ENCODE measurements around the gene SASH1.

The SASH1 gene

DNA sequence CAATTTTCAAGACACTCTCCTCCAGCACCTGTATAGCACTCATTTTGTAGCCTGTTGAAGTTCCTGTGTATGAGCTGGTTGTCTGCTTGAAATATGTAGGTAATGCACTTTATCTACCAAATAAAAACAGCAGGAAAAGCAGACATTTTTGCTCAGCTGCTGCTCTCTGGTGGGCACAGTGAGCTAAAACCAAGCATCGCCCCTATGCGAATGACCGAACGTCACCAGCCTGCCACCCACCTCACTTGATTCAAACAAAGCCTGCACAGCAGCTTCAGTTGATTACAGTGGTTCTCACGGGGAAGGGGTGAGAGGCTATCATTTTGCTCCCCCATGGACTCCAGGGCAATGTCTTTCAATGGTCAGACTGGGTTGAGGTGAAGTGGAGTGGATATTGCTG, 185.7 kb downstream of the SASH1 start:
- H3K4me1 ChIP-seq (ENCODE audit: insufficient read depth, low read length): peaks cover 14% of the 10 kb centered on the region
- peaks cover 35% of the 10 kb centered on the region for H3K36me3 ChIP-seq (ENCODE audit: insufficient read depth, low read length)
- no peak overlapping the region for H2AFZ ChIP-seq (ENCODE audit: low read depth, low read length)
- no peaks in the 10 kb centered on the region for H3K27me3 ChIP-seq (ENCODE audit: insufficient read depth, low read length)
- no peak overlapping the region for H3K4me3 ChIP-seq (ENCODE audit: low read length)
- peaks cover 9% of the 10 kb centered on the region for H3K9me3 ChIP-seq (ENCODE audit: low read length)

DNA sequence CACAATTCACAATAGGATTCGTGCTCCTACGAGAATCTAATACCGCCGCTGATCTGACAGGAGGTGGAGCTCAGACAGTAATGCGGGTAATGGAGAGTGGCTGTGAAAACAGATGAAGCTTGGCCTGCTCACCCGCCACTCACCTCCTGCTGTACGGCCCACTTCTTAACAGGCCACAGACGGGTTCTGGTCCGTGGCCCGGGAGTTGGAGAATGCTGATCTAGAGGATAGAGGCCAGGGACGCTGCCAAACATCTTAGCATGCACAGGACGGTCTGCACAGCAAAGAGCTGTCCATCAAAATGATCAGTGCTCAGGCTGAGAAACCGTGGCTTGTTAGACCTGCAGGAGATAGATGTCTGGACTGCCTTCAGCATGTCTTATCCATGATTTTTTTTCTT, 186.4 kb downstream of the SASH1 start:
- Histone ChIP-seq H3K36me3 (ENCODE audit: insufficient read depth, low read length) (peaks cover 42% of the 10 kb centered on the region), H2AFZ (ENCODE audit: low read depth, low read length) (no peak overlapping the region), H3K4me3 (ENCODE audit: low read length) (no peak overlapping the region), H3K9me3 (ENCODE audit: low read length) (peaks cover 9% of the 10 kb centered on the region), H3K27me3 (ENCODE audit: insufficient read depth, low read length) (no peaks in the 10 kb centered on the region), H3K4me1 (ENCODE audit: insufficient read depth, low read length) (peaks cover 14% of the 10 kb centered on the region)

DNA sequence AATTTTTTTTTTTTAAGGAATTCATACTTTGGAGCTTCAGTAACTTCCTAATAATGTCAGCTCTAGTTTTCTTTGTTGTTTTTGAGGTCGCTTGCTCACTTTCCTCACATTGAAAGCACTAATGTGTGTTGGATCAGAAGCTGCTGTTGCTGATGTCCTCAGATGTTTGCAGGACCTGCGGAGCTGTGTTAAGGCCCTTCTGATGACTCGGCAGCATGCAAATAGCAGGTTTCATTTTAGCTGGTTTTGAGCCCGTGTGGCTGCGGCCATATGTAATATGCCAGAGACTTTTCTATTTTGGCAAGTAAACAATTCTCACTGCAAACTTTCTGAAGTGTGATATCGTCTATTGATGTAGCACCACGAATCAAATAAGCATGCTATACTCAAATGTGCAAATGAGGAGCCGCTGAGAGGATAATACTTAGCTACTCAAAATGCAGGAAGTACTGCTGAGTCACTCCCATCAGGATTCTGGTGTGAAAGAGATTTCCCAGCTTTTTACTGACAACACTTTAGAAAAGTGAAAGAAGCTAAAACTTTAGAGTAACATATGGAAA, 187.8 kb downstream of the SASH1 start:
- H3K27me3 ChIP-seq (ENCODE audit: insufficient read depth, low read length): no peaks in the 10 kb centered on the region
- peaks cover 14% of the 10 kb centered on the region for H3K4me1 ChIP-seq (ENCODE audit: insufficient read depth, low read length)
- H3K36me3 ChIP-seq (ENCODE audit: insufficient read depth, low read length): peaks cover 56% of the 10 kb centered on the region
- H3K9me3 ChIP-seq (ENCODE audit: low read length): peaks cover 9% of the 10 kb centered on the region
- H3K4me3 ChIP-seq (ENCODE audit: low read length): peak overlapping the region; percentile 28
- no peak overlapping the region for H2AFZ ChIP-seq (ENCODE audit: low read depth, low read length)

DNA sequence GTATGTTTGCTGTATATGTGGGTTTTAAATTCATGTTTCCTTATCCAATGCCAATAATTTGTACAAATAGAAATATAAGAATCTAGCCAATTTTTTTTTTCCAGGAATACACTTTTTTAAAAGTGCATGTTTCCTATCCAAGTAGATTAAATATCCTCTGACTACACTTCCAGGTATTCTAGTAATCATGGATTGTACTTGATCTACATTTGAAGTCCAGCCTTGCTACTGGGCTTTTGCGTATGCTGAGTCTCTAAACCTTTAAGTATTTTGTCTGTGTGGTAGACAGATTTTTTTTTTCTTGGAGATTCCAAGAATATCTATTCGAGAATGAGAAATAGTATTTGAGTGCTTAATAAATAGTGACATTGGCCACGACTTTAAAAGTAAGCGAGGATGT, 188.3 kb downstream of the SASH1 start:
- H2AFZ ChIP-seq (ENCODE audit: low read depth, low read length): no peak overlapping the region
- peaks cover 9% of the 10 kb centered on the region for H3K9me3 ChIP-seq (ENCODE audit: low read length)
- H3K27me3 ChIP-seq (ENCODE audit: insufficient read depth, low read length): no peaks in the 10 kb centered on the region
- H3K4me3 ChIP-seq (ENCODE audit: low read length): no peak overlapping the region
- peaks cover 59% of the 10 kb centered on the region for H3K36me3 ChIP-seq (ENCODE audit: insufficient read depth, low read length)
- H3K4me1 ChIP-seq (ENCODE audit: insufficient read depth, low read length): peaks cover 14% of the 10 kb centered on the region

DNA sequence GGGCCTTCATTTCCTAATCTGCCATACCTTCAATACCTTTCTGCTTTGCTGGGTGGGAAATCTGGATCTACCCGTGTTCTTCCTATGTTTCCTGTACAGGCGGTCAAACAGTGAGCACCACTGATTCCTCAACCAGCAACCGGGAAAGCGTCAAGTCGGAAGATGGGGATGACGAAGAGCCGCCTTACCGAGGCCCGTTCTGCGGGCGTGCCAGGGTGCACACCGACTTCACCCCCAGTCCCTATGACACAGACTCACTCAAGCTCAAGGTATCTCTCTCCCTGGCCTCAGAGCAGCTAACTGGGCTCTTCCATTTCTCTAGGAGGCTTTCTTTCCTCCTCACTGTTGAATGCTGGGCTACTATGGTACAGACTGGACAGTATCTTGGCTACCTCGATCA, 190.1 kb downstream of the SASH1 start:
- Histone ChIP-seq H3K4me1 (ENCODE audit: insufficient read depth, low read length) (peaks cover 14% of the 10 kb centered on the region), H2AFZ (ENCODE audit: low read depth, low read length) (no peak overlapping the region), H3K36me3 (ENCODE audit: insufficient read depth, low read length) (peaks cover 66% of the 10 kb centered on the region), H3K4me3 (ENCODE audit: low read length) (no peak overlapping the region), H3K9me3 (ENCODE audit: low read length) (peaks cover 9% of the 10 kb centered on the region), H3K27me3 (ENCODE audit: insufficient read depth, low read length) (no peaks in the 10 kb centered on the region)

DNA sequence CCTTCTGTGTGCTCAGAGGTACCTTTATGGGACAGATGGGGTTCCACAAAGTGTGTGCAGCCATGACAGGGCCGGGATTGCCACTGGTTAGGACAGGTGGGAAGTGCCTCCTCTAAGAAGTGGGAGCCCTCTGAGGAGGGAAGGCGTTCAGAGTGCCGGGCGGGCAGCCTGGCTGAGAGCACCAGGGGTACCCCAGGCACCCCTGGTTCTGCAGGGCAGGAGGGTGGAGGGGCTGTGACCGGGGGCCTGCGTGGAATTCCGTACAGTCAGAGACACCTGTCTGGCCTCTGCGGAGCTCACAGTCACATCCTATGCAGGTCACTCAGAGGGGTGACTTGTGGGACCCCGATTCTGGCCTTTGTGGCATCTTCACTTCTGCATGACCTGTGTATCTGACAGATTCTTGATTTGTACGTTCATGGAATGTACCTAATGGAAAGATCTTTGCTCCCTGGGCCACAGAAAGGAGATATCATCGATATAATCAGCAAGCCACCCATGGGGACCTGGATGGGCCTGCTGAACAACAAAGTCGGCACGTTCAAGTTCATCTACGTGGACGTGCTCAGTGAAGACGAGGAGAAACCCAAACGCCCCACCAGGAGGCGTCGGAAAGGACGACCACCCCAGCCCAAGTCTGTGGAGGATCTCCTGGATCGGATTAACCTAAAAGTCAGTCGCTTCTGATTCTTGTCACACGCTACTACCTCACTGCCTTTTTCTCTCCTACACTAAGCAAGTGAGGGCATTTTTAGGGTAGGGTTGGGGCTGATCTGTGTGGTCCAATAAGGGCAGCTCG, 190.9 kb downstream of the SASH1 start:
- Histone ChIP-seq H3K4me1 (ENCODE audit: insufficient read depth, low read length) (peaks cover 22% of the 10 kb centered on the region), H3K27me3 (ENCODE audit: insufficient read depth, low read length) (no peaks in the 10 kb centered on the region), H3K36me3 (ENCODE audit: insufficient read depth, low read length) (peaks cover 65% of the 10 kb centered on the region), H3K9me3 (ENCODE audit: low read length) (peaks cover 4% of the 10 kb centered on the region), H3K4me3 (ENCODE audit: low read length) (no peak overlapping the region), H2AFZ (ENCODE audit: low read depth, low read length) (no peak overlapping the region)

DNA sequence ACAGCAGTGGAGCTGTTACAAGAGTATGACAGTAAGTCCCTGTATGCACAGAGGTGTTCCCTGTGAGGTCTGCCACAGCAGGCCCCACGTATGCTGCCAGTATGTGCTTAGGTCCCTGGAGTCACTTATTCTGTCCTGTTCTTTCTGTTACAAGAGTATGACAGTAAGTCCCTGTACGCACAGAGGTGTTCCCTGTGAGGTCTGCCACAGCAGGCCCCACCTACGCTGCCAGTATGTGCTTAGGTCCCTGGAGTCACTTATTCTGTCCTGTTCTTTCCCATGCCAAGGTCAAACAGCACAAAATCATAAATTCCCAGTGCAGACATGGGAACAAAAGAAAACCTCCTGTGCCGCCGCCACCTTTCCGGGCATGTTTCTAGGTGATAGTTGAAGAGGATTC, 192.2 kb downstream of the SASH1 start:
- H3K4me3 ChIP-seq (ENCODE audit: low read length): no peak overlapping the region
- H3K9me3 ChIP-seq (ENCODE audit: low read length): no peaks in the 10 kb centered on the region
- peaks cover 65% of the 10 kb centered on the region for H3K36me3 ChIP-seq (ENCODE audit: insufficient read depth, low read length)
- H2AFZ ChIP-seq (ENCODE audit: low read depth, low read length): no peak overlapping the region
- H3K4me1 ChIP-seq (ENCODE audit: insufficient read depth, low read length): peaks cover 24% of the 10 kb centered on the region
- H3K27me3 ChIP-seq (ENCODE audit: insufficient read depth, low read length): no peaks in the 10 kb centered on the region

DNA sequence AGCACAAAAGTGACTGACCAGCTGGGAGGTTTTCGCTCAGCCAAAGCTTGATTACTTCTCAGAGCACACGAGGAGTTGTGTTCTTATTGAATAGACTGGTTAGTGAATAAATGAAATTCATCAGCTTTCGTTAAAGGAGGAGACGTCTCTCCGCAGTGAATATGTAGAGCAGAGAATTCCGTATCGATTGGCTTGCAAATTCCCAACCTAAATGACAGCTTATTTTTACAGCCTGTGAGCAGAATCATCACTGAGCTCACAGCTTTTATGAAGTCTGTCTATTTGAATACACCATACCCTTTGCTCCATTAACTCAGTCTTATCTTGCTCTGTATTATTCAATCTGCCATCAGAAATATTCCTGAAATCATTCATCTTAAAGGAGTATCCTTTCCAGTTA, 192.7 kb downstream of the SASH1 start:
- Histone ChIP-seq H3K4me3 (ENCODE audit: low read length) (no peak overlapping the region), H3K36me3 (ENCODE audit: insufficient read depth, low read length) (peaks cover 70% of the 10 kb centered on the region), H3K4me1 (ENCODE audit: insufficient read depth, low read length) (peaks cover 21% of the 10 kb centered on the region), H3K27me3 (ENCODE audit: insufficient read depth, low read length) (no peaks in the 10 kb centered on the region), H3K9me3 (ENCODE audit: low read length) (no peaks in the 10 kb centered on the region), H2AFZ (ENCODE audit: low read depth, low read length) (no peak overlapping the region)

DNA sequence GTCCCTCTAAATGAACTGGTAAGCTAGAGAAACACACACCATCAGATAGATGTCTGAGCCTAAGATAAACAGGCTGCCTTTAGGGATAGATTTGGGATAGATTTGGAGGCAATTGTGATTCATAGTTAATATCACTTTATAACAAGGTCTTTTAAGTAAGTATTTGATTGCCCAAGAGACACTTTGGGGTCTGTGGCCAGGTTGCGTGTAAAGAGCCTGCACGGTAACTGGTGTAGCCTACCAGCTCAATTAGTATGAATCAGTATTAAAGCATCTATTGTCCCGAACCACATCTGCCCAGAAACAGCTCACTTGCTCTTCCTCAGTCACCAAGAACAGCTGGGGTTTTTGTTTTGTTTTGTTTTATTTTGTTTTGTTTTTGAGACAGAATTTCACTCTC, 193.3 kb downstream of the SASH1 start:
- Histone ChIP-seq H3K36me3 (ENCODE audit: insufficient read depth, low read length) (peaks cover 76% of the 10 kb centered on the region), H2AFZ (ENCODE audit: low read depth, low read length) (no peak overlapping the region), H3K27me3 (ENCODE audit: insufficient read depth, low read length) (no peaks in the 10 kb centered on the region), H3K4me1 (ENCODE audit: insufficient read depth, low read length) (peaks cover 15% of the 10 kb centered on the region), H3K9me3 (ENCODE audit: low read length) (no peaks in the 10 kb centered on the region), H3K4me3 (ENCODE audit: low read length) (no peak overlapping the region)

DNA sequence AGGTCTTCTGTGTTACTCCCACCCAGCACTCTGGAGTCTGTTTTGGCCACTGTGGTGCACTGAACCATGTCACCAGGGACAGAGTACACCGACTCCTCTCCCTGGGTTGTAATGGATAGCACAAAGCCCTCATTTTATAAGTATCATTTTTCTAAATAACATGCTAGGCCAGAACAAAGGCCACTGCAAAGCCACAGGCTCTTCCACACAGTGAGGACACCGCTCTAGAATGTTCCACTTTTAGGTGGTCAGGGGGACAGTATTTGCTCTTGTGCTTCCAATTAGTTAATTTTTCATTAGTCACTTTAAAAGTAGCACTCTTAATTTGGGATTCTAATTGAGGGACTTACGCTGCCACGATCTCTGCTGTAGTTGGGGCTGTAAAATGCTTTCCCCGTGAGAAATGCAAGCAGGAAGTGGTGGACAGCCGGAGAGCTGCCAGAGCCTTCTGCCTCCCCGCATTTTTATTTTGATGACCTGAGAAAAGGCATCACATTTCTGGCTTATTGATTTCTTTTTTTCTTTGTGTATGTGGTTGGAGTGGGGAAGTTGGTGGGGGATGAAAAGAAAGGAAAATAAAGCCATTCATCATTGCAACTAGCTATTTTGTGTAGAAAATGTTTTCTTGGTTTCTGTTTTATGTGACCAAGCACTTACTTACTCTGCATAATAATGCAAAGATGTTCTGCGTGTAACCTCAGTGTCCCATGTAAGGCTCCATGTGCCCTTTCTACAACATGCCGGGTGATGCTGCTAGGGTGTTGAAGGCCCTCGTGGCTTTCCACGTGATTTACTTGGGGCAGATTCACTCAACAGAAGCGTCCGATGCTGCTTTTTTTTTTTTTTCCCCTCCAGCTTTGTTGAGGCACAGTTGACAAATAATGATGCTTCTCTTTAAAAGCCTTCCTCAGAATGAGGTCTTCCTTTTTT, 195.9 kb downstream of the SASH1 start:
- H3K36me3 ChIP-seq (ENCODE audit: insufficient read depth, low read length): peaks cover 74% of the 10 kb centered on the region

DNA sequence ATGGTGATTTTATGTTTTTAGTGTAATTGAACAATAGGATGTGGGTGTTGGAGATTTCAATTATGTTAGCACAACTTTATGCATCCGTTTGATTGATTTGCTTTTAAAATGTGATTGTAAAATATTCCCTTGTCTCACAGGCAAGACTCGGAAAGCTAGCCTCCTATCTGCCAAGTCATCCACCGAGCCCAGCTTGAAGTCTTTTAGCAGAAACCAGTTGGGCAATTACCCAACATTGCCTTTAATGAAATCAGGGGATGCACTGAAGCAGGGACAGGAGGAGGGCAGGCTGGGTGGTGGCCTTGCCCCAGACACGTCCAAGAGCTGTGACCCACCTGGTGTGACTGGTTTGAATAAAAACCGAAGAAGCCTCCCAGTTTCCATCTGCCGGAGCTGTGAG, 200.9 kb downstream of the SASH1 start:
- Histone ChIP-seq H3K4me1 (ENCODE audit: insufficient read depth, low read length) (peaks cover 1% of the 10 kb centered on the region), H3K27me3 (ENCODE audit: insufficient read depth, low read length) (no peaks in the 10 kb centered on the region), H2AFZ (ENCODE audit: low read depth, low read length) (no peak overlapping the region), H3K4me3 (ENCODE audit: low read length) (no peak overlapping the region), H3K9me3 (ENCODE audit: low read length) (no peaks in the 10 kb centered on the region), H3K36me3 (ENCODE audit: insufficient read depth, low read length) (peaks cover 73% of the 10 kb centered on the region)

More for the DNA sequence above, 195.9 kb downstream of the SASH1 start:
- no peaks in the 10 kb centered on the region for H3K9me3 ChIP-seq (ENCODE audit: low read length)
- no peaks in the 10 kb centered on the region for H3K27me3 ChIP-seq (ENCODE audit: insufficient read depth, low read length)
- H3K4me1 ChIP-seq (ENCODE audit: insufficient read depth, low read length): peaks cover 10% of the 10 kb centered on the region
- no peak overlapping the region for H2AFZ ChIP-seq (ENCODE audit: low read depth, low read length)
- H3K4me3 ChIP-seq (ENCODE audit: low read length): no peak overlapping the region

DNA sequence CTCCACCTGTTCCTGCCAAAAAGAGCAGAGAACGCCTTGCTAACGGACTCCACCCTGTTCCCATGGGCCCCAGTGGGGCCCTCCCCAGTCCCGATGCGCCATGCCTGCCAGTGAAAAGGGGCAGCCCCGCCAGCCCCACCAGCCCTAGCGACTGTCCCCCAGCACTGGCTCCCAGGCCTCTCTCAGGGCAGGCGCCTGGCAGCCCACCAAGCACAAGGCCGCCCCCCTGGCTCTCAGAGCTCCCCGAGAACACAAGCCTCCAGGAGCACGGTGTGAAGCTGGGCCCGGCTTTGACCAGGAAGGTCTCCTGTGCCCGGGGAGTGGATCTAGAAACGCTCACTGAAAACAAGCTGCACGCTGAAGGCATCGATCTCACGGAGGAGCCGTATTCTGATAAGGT, 201.8 kb downstream of the SASH1 start:
- Histone ChIP-seq H3K9me3 (ENCODE audit: low read length) (no peaks in the 10 kb centered on the region), H3K4me3 (ENCODE audit: low read length) (no peak overlapping the region), H3K4me1 (ENCODE audit: insufficient read depth, low read length) (no peaks in the 10 kb centered on the region), H3K36me3 (ENCODE audit: insufficient read depth, low read length) (peaks cover 81% of the 10 kb centered on the region), H2AFZ (ENCODE audit: low read depth, low read length) (no peak overlapping the region), H3K27me3 (ENCODE audit: insufficient read depth, low read length) (no peaks in the 10 kb centered on the region)

DNA sequence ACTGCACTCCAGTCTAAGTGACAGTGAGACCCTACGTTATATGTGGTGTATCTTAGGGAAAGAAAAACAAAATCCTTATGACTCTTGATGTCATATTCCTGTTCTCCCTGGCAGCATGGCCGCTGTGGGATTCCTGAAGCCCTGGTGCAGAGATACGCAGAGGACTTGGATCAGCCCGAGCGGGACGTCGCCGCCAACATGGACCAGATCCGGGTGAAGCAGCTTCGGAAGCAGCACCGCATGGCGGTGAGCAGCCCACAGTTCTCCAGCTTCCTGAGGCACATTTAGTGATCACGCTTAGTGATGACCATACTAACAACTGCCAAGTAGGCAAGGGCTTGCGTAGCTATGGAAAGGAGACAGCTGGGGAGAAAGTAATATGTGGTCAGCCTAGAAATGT, 203.3 kb downstream of the SASH1 start:
- no peaks in the 10 kb centered on the region for H3K27me3 ChIP-seq (ENCODE audit: insufficient read depth, low read length)
- H3K4me1 ChIP-seq (ENCODE audit: insufficient read depth, low read length): peaks cover 10% of the 10 kb centered on the region
- no peaks in the 10 kb centered on the region for H3K9me3 ChIP-seq (ENCODE audit: low read length)
- no peak overlapping the region for H2AFZ ChIP-seq (ENCODE audit: low read depth, low read length)
- no peak overlapping the region for H3K4me3 ChIP-seq (ENCODE audit: low read length)
- H3K36me3 ChIP-seq (ENCODE audit: insufficient read depth, low read length): peaks cover 66% of the 10 kb centered on the region
